Tibial nerve (tissue), 4 donors: ENCODE data around the gene STRADA. TPM values are rescaled to one million over a fixed set of nuclear protein-coding genes. Genes with fewer than 3 reads are reported as not detected.

Experiments
- DNase-seq, 2 donors: peaks; one replicate each; pipeline ENCODE4 v3.0.0-alpha.2; 2019; ENCODE audit warnings: low spot score in 2 of 2
- H3K27ac ChIP-seq, 4 donors: fragments of 200-600 bp; sonication (generic) in 3 of 4; one replicate each; pipeline ENCODE4 v1.5.1; 2017 to 2019; ENCODE audit warnings: mild to moderate bottlenecking in 1 of 4
- H3K27me3 ChIP-seq, 2 donors: fragments of 200-600 bp; sonication (generic) in 1 of 2; one replicate each; pipeline versions ENCODE4 v1.5.1 to v1.6.0; 2017 to 2019
- H3K36me3 ChIP-seq, 3 donors: fragments of 200-600 bp; sonication (generic); one replicate each; pipeline ENCODE4 v1.5.1; 2018 to 2019
- H3K4me1 ChIP-seq, 4 donors: fragments of 200-600 bp; sonication (generic) in 3 of 4; one replicate each; pipeline ENCODE4 v1.5.1; 2017 to 2019
- H3K4me3 ChIP-seq, 4 donors: fragments of 200-600 bp; sonication (generic) in 3 of 4; one replicate each; pipeline ENCODE4 v1.5.1; 2017 to 2019; ENCODE audit warnings: mild to moderate bottlenecking in 1 of 4, moderate library complexity in 1 of 4
- H3K9me3 ChIP-seq, 4 donors: fragments of 200-600 bp; sonication (generic) in 3 of 4; one replicate each; pipeline ENCODE4 v1.5.1; 2017 to 2019
- CTCF ChIP-seq, 5 experiments: fragments of 200-600 bp in 3 of 5; fragments of 450-650 bp in 2 of 5; sonication (generic) in 3 of 5; IDR thresholded peaks; one replicate each; pipeline ENCODE4 v1.5.1; 2016 to 2019; ENCODE audit warnings: antibody characterized with exemption in 5 of 5, mild to moderate bottlenecking in 3 of 5, moderate library complexity in 2 of 5
- EP300 ChIP-seq, 2 donors: sonication (generic); formaldehyde crosslinking; IDR thresholded peaks; one replicate each; pipeline ENCODE4 v1.6.1; 2017; ENCODE audit warnings: antibody characterized with exemption in 2 of 2, mild to moderate bottlenecking in 1 of 2
- POLR2A ChIP-seq, 2 donors: fragments of 450-650 bp; IDR thresholded peaks; one replicate each; pipeline ENCODE4 v1.6.1; 2017; ENCODE audit warnings: antibody characterized with exemption in 2 of 2, mild to moderate bottlenecking in 2 of 2, moderate library complexity in 2 of 2
- WGBS, 2 donors: methylation state at CpG; one replicate each; pipeline ENCODE4 v1.1.5; 2018; 5-methylcytosine and 5-hydroxymethylcytosine counted together
- total RNA-seq, 4 donors: library from RNA; depleted of rRNA; stranded (reverse); fragments of >200 nt; gene quantifications; one replicate each; pipeline ENCODE4 v1.1.0, GENCODE V29; 2016

The STRADA gene
- 10 to 100 TPM; 38.0 to 45.8 (median 43.2) TPM for total RNA-seq

GRCh38 chr17:63741408-63742173 is at the start of gene STRADA:
STRADA (minus strand) TSS chr17:63741799; CDS start chr17:63728369, 13,430 bp downstream.
- peak; percentile 94 to 95 for DNase-seq
- H3K9me3 ChIP-seq, result no peaks in the 10 kb centered on the region
- H3K4me1 ChIP-seq, result peaks cover 0 to 25% (median 12%) of the 10 kb centered on the region in 4 donors
- peaks cover 0 to 22% (median 0%) of the 10 kb centered on the region in 3 donors for H3K36me3 ChIP-seq
- peak within 1 kb of the TSS; percentile 74 to 92 (median 86) for H3K4me3 ChIP-seq
- 0 to 1% methylated on average over 41 to 46 of the region's 61 CpGs for WGBS, 2 donors
- H3K27ac ChIP-seq, result peak within 1 kb of the TSS; percentile 58 to 94 (median 92)
- H3K27me3 ChIP-seq, result no peaks in the 10 kb centered on the region
- TF ChIP-seq POLR2A (IDR thresholded peaks at IDR 0.05), result peak; percentile 49 to 78
- peak in 1 of 5 experiments; percentile 30 for TF ChIP-seq CTCF (IDR thresholded peaks at IDR 0.05)
- peak; percentile 85 to 92 for TF ChIP-seq EP300 (IDR thresholded peaks at IDR 0.05)

- Histone ChIP-seq H3K4me1 (peaks cover 0 to 11% (median 0%) of the 10 kb centered on the region in 4 donors), H3K27ac (no peak overlapping the region), H3K36me3 (peaks cover 6 to 85% (median 14%) of the 10 kb centered on the region in 3 donors), H3K9me3 (no peaks in the 10 kb centered on the region), H3K4me3 (no peak overlapping the region), H3K27me3 (no peaks in the 10 kb centered on the region)
- DNase-seq, result no peak
- WGBS, 2 donors, result 88 to 91% methylated on average over 6 of the region's 6 CpGs
- no peak for TF ChIP-seq POLR2A (IDR thresholded peaks at IDR 0.05)
- no peak for TF ChIP-seq CTCF (IDR thresholded peaks at IDR 0.05)
- no peak for TF ChIP-seq EP300 (IDR thresholded peaks at IDR 0.05)
Observed at GRCh38 chr17:63790057-63790456, 48.5 kb upstream of the STRADA start.

GRCh38 chr17:63786971-63787711 is 45.5 kb upstream of the STRADA start:
- Histone ChIP-seq H3K36me3 (peaks cover 6 to 68% (median 9%) of the 10 kb centered on the region in 3 donors), H3K27ac (no peak overlapping the region)
- 95% methylated on average over 13 of the region's 13 CpGs for WGBS, 2 donors

GRCh38 chr17:63786117-63786516 is 44.5 kb upstream of the STRADA start:
- TF ChIP-seq CTCF (IDR thresholded peaks at IDR 0.05) (no peak), POLR2A (IDR thresholded peaks at IDR 0.05) (no peak), EP300 (IDR thresholded peaks at IDR 0.05) (no peak)
- H3K4me3 ChIP-seq, result no peak overlapping the region
- H3K27ac ChIP-seq, result no peak overlapping the region
- no peaks in the 10 kb centered on the region for H3K9me3 ChIP-seq
- H3K4me1 ChIP-seq, result peaks cover 0 to 43% (median 2%) of the 10 kb centered on the region in 4 donors
- WGBS, 2 donors, result 100% methylated on average over 1 of the region's 1 CpG
- no peaks in the 10 kb centered on the region for H3K27me3 ChIP-seq
- peaks cover 6 to 67% (median 9%) of the 10 kb centered on the region in 3 donors for H3K36me3 ChIP-seq
- no peak for DNase-seq

More at GRCh38 chr17:63786971-63787711, 45.5 kb upstream of the STRADA start:
- no peak for TF ChIP-seq POLR2A (IDR thresholded peaks at IDR 0.05)
- TF ChIP-seq CTCF (IDR thresholded peaks at IDR 0.05), result no peak
- Histone ChIP-seq H3K4me3 (no peak overlapping the region), H3K27me3 (no peaks in the 10 kb centered on the region), H3K9me3 (no peaks in the 10 kb centered on the region), H3K4me1 (peaks cover 0 to 36% (median 1%) of the 10 kb centered on the region in 4 donors)
- no peak for DNase-seq
